ENCODE results near the gene PALLD.
"Not testable (repeated sequence)": the region's sequence is repeated elsewhere in the genome, so short reads cannot be mapped to it uniquely, and the experiment has no call there.

Gene PALLD

GRCh38 chr4:168699224-168699878, 202.5 kb downstream of the PALLD start:
- FAIRE-seq (no peak), DNase-seq (ENCODE audit: low spot score) (no peak)

DNA sequence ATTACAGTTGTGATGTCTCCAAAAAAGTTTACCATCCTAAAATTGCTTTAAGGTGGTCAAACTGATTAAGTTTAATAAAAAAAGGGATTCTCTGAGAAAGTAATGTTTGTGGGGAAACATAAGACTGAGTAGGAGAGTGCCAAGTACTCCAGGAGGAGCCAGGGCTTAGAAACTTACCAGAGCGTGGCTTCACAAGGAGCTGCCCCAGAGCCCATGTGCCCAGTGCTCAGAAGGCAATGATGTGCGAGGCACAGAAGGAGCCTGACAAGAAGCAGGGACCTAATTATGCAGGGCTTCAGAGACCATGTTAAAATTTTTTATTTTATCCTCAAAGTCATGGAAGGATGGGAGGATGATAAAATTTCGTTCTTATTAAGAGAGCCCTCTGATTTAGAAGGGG, 204.2 kb downstream of the PALLD start:
- no peak for FAIRE-seq
- no peak for DNase-seq (ENCODE audit: low spot score)

- DNase-seq (ENCODE audit: low spot score); FAIRE-seq: not testable (repeated sequence)
These were observed 205.8 kb downstream of the PALLD start for GRCh38 chr4:168702581-168703087.

GRCh38 chr4:168705121-168705520, 208.3 kb downstream of the PALLD start:
- FAIRE-seq (no peak), DNase-seq (ENCODE audit: low spot score) (no peak)

GRCh38 chr4:168707205-168707604, 210.4 kb downstream of the PALLD start:
- FAIRE-seq: no peak
- no peak for DNase-seq (ENCODE audit: low spot score)

DNA sequence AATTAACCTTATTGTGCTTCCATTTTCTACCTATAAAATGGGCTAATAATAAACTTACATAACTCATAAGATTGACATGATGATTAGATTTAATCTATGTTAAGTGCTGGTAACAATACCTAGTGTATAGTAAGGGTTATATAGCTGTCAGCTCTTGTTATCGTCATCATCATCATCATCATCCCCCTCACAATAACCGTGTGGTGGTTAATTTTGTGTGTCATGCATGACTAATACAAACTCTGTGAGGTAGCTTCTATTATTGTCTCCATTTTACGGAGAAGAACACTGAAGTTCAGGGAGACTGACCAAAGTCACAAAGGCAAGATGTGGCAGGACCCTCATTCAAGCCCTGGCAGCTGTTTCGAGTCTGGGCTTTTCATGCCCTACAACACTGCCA, 211.3 kb downstream of the PALLD start:
- no peak for FAIRE-seq
- no peak for DNase-seq (ENCODE audit: low spot score)

GRCh38 chr4:168710353-168710946, 213.6 kb downstream of the PALLD start:
- FAIRE-seq (no peak), DNase-seq (ENCODE audit: low spot score) (no peak)

- DNase-seq (ENCODE audit: low spot score): no peak
- FAIRE-seq: no peak
These were observed 214.6 kb downstream of the PALLD start for GRCh38 chr4:168711197-168712140.

DNA sequence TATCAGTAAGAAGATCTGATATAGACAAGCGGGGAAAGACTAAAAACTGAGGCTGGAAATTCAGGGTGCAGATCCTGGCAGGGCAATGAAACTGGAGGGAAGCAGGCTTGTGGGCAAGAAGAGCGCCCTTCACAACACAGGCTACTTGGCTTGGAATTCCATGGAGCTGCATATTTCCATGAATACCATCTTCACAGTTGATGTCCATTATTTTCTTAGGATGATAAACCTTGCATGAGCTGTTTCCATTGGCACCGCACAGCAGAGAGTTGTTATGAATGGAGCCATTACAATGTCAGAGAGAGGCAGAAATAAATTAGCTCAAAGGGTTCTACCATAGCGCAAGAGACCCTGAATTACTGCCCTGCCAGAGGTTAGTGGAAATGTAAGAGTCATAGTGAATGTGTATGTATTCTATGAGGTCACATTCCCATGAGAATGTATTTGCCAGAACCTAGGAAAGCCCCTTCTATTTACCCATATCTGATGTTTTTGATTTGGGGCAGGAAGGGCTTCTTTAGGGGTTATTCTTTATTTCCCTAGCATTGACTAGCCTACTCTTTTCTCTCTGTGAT, 215.6 kb downstream of the PALLD start:
- DNase-seq (ENCODE audit: low spot score) (no peak), FAIRE-seq (no peak)

- no peak for FAIRE-seq
- DNase-seq (ENCODE audit: low spot score): no peak
These were observed 216.4 kb downstream of the PALLD start for GRCh38 chr4:168713253-168713652.

GRCh38 chr4:168715896-168716295, 219.0 kb downstream of the PALLD start:
- DNase-seq (ENCODE audit: low spot score) (no peak), FAIRE-seq (no peak)

- no peak for DNase-seq (ENCODE audit: low spot score)
These were observed 219.7 kb downstream of the PALLD start for GRCh38 chr4:168716406-168717129.

GRCh38 chr4:168717847-168718246, 221.0 kb downstream of the PALLD start:
- no peak for DNase-seq (ENCODE audit: low spot score)
- FAIRE-seq: no peak

More at GRCh38 chr4:168716406-168717129, 219.7 kb downstream of the PALLD start:
- no peak for FAIRE-seq

DNA sequence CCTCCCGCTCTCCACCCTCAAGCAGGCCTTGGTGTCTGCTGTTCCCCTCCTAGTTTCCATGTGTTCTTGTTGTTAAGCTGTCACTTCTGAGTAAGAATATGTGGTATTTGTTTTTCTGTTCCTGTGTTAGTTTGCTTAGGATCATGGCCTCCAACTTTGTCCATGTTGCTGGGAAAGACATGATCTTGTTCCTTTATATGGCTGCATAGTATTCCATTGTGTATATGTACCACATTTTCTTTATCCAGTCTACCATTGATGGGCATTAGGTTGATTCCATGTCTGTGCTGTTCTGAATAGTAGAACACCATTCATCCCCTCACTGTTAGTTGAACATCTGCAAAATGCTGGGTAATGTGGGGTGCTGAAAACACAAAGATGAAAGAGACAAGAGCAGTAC, 222.9 kb downstream of the PALLD start:
- DNase-seq (ENCODE audit: low spot score) (no peak), FAIRE-seq (no peak)

- FAIRE-seq (no peak), DNase-seq (ENCODE audit: low spot score) (no peak)
These were observed 223.6 kb downstream of the PALLD start for GRCh38 chr4:168720396-168720900.

- no peak for DNase-seq (ENCODE audit: low spot score)
- no peak for FAIRE-seq
These were observed 225.5 kb downstream of the PALLD start for GRCh38 chr4:168722391-168722790.

DNA sequence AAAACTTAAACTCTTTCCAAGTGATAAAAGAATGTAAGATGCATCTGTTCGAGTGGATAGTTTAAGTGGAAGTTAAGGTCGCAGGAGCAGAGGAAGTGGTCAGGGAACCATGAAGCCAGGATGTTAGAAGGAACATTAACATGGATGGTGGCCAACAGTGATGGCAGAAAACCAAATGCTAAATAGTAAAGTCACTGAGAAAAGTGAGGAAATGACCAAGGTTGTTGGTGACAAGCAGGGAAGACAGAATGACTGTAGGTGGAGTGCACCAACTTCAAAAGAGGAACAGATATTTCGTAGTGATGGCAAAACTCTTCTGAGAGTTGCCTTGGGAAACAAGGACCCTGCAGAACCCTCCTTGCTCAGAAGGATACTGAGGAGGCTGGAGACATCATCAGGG, 226.2 kb downstream of the PALLD start:
- FAIRE-seq: no peak
- no peak for DNase-seq (ENCODE audit: low spot score)

DNA sequence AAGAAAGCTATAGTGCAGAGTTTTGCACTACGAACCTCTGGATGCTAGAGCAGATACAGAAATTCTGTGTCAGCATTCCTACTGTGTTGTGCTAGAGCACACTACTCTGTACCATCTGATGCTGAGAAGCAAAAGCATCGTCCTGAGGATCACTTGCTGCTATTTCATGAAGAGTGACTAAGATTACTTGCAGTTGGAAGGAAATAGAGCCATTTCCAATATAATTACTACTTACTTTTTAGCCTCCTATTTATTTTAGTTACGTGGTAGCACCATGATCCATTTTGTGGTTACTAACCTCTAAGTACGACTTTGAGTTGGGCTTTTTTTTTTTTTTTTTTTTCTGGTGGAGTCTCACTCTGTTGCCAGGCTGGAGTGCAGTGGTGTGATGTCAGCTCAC, 226.7 kb downstream of the PALLD start:
- DNase-seq (ENCODE audit: low spot score) (no peak), FAIRE-seq (no peak)

DNA sequence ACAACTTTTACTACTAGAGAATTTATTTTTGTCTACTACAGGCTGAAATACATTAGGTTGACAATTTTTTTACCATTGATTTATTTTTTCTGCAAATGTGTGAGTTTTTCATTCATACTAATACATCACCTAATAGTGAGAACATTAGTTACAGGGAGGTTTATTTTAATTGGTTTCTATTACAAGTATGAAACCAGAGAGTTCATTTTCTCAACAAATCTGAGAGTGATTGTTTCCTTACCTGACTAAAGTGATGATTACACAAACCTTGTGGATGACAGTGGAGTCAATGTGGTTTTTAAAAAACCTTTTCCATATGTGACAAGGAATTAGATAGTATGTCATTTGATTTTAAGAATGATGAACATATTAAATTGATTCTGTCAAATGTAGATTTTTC, 227.4 kb downstream of the PALLD start:
- no peak for DNase-seq (ENCODE audit: low spot score)
- no peak for FAIRE-seq

DNA sequence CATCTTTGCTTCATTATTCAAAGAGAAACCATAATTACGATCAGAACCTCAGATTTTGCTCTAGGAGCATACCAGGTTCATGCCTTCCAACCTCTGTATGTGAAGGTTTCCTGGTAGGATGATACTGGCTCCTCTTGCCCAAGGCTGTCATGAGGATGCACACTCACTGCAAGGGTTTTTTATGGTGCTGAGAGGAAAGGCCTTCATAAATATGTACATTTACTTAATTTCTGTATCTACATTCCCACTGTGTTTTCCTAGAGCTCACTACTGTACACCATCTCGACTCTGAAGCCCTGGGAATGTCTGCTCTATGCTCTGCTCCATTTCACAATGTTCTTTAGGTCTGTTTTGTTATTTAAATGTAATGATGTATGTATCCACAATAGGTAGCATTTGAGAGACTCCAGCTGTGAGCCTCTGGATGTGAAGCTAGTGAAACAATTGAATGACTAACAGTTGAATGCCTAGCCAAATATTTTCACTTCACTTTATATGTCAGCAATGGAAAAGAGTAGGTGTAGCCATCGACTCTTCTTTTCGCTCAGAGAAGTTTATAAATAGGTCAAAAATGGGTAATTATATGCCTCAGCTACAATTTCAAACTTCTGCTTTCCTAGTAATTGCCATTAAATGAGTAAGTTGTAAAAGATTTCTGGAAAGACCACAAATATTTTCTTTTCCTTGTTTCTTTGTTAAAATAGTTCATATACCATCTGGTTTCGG, 228.0 kb downstream of the PALLD start:
- no peak for FAIRE-seq

More for the DNA sequence above, 228.0 kb downstream of the PALLD start:
- no peak for DNase-seq (ENCODE audit: low spot score)

All from urothelium cell line (cell line).